CD14-positive monocyte (primary cell): ENCODE data around the gene MARVELD1. TPM values are rescaled to one million over a fixed set of nuclear protein-coding genes. Genes with fewer than 3 reads are reported as not detected.

Source experiments
- DNase-seq, 3 donors: peaks; one replicate each; pipeline ENCODE4 v3.0.0-alpha.2; 2011 to 2022
- H2AFZ ChIP-seq: 2 replicates; pipeline ENCODE4 v1.6.0; 2012; ENCODE audit warnings: mild to moderate bottlenecking, low read depth, low read length, inconsistent platforms; ENCODE audit not compliant: insufficient read depth, poor library complexity, severe bottlenecking
- H3K27ac ChIP-seq, 2 donors: 1 replicate in 1 of 2; 2 replicates in 1 of 2; pipeline ENCODE4 v1.5.1; 2012 to 2013; ENCODE audit warnings: low read length in 2 of 2, control low read depth in 1 of 2, inconsistent platforms in 1 of 2, low read depth in 1 of 2, mild to moderate bottlenecking in 1 of 2
- H3K27me3 ChIP-seq, 2 donors: one replicate each; pipeline versions ENCODE4 v1.6.0 to v1.6.1; 2011 to 2013; ENCODE audit warnings: low read length in 2 of 2; ENCODE audit not compliant: control insufficient read depth in 2 of 2, insufficient read depth in 2 of 2
- H3K36me3 ChIP-seq, 2 donors: replicated peaks in 1 of 2; 1 replicate in 1 of 2; 2 replicates in 1 of 2; pipeline versions ENCODE4 v1.5.1 to v1.6.1; 2012 to 2013; ENCODE audit warnings: low read length in 2 of 2, control low read depth in 1 of 2, inconsistent platforms in 1 of 2, mild to moderate bottlenecking in 1 of 2; ENCODE audit not compliant: insufficient read depth in 2 of 2, control insufficient read depth in 1 of 2
- H3K4me1 ChIP-seq, 2 donors: 1 replicate in 1 of 2; 2 replicates in 1 of 2; pipeline versions ENCODE4 v1.5.1 to v1.6.1; 2012 to 2013; ENCODE audit warnings: low read length in 2 of 2, control low read depth in 1 of 2, inconsistent platforms in 1 of 2, mild to moderate bottlenecking in 1 of 2, moderate library complexity in 1 of 2; ENCODE audit not compliant: insufficient read depth in 2 of 2, control insufficient read depth in 1 of 2
- H3K4me2 ChIP-seq: replicated peaks from 2 replicates; pipeline ENCODE3; 2012; ENCODE audit warnings: low read length, moderate library complexity, mild to moderate bottlenecking; ENCODE audit not compliant: poor library complexity, severe bottlenecking; ENCODE audit errors: extremely low read depth
- H3K4me3 ChIP-seq, 3 experiments: fragments of 200-600 bp in 1 of 3; sonication (generic) in 1 of 3; replicated peaks in 1 of 3; 1 replicate in 2 of 3; 2 replicates in 1 of 3; pipeline ENCODE4 v1.5.1; 2011 to 2013; ENCODE audit warnings: low read length in 3 of 3, mild to moderate bottlenecking in 3 of 3, control low read depth in 2 of 3, low read depth in 2 of 3, inconsistent platforms in 1 of 3, moderate library complexity in 1 of 3
- H3K79me2 ChIP-seq: 2 replicates; pipeline ENCODE4 v1.6.0; 2012; ENCODE audit warnings: mild to moderate bottlenecking, control low read depth, inconsistent platforms, low read length, moderate library complexity; ENCODE audit not compliant: insufficient read depth
- H3K9ac ChIP-seq: 2 replicates; pipeline ENCODE4 v1.6.0; 2017; ENCODE audit warnings: low read length, mild to moderate bottlenecking; ENCODE audit not compliant: insufficient read depth, poor library complexity, severe bottlenecking
- H3K9me3 ChIP-seq, 2 donors: replicated peaks in 1 of 2; 1 replicate in 1 of 2; 2 replicates in 1 of 2; pipeline versions ENCODE4 v1.5.1 to v1.6.1; 2012 to 2013; ENCODE audit warnings: low read length in 2 of 2, control low read depth in 1 of 2; ENCODE audit not compliant: control insufficient read depth in 1 of 2, insufficient read depth in 1 of 2
- H4K20me1 ChIP-seq: 2 replicates; pipeline ENCODE4 v1.6.0; 2012; ENCODE audit warnings: mild to moderate bottlenecking, low read length, control low read depth, moderate library complexity; ENCODE audit not compliant: insufficient read depth
- H3K27ac Mint-ChIP-seq, 7 donors: one replicate each; pipeline ENCODE4 v1.8.0; 2020; ENCODE audit warnings: mild to moderate bottlenecking in 7 of 7, mixed read lengths in 7 of 7, moderate library complexity in 6 of 7, inconsistent platforms in 2 of 7
- H3K27me3 Mint-ChIP-seq, 3 donors: one replicate each; pipeline ENCODE4 v1.8.0; 2021 to 2022; ENCODE audit warnings: low read depth in 3 of 3, mild to moderate bottlenecking in 3 of 3, mixed read lengths in 3 of 3, moderate library complexity in 3 of 3, inconsistent platforms in 1 of 3
- H3K36me3 Mint-ChIP-seq, 2 donors: one replicate each; pipeline ENCODE4 v1.8.0; 2020; ENCODE audit warnings: mixed read lengths in 2 of 2, inconsistent platforms in 1 of 2, mild to moderate bottlenecking in 1 of 2
- H3K4me1 Mint-ChIP-seq: one replicate; pipeline ENCODE4 v1.8.0; 2020; ENCODE audit warnings: mild to moderate bottlenecking, mixed read lengths
- H3K4me3 Mint-ChIP-seq, 2 donors: one replicate each; pipeline ENCODE4 v1.8.0; 2020; ENCODE audit warnings: mild to moderate bottlenecking in 2 of 2, mixed read lengths in 2 of 2, moderate library complexity in 1 of 2
- H3K9me3 Mint-ChIP-seq, 7 donors: one replicate each; pipeline ENCODE4 v1.8.0; 2020 to 2022; ENCODE audit warnings: mixed read lengths in 7 of 7, mild to moderate bottlenecking in 6 of 7, moderate library complexity in 6 of 7, inconsistent platforms in 2 of 7
- CTCF ChIP-seq: fragments of 200-600 bp; IDR thresholded peaks from one replicate; pipeline ENCODE4 v1.8.0; 2022; ENCODE audit warnings: antibody characterized with exemption, mild to moderate bottlenecking
- WGBS: methylation state at CpG from one replicate; pipeline ENCODE4 v1.1.5; 2013; ENCODE audit warnings: missing lambda C conversion rate; ENCODE audit not compliant: insufficient coverage; 5-methylcytosine and 5-hydroxymethylcytosine counted together
- intact Hi-C, 2 donors: fragments of 100-400 bp; cut with micrococcal nuclease; formaldehyde crosslinking; loops; one replicate each; pipeline versions ENCODE4 v1.15.0 to v1.15.1; 2023
- polyA plus RNA-seq, 3 donors: library from polyadenylated mRNA; depleted of rRNA in 1 of 3; unstranded in 2 of 3; stranded (reverse) in 1 of 3; fragments of 300-500 nt in 2 of 3; fragments of >200 nt in 1 of 3; fragmentation: Illumina TruSeq in 2 of 3; gene quantifications; 1 replicate in 2 of 3; 2 replicates in 1 of 3; pipeline ENCODE4 v1.2.3, GENCODE V29; 2012 to 2021

The MARVELD1 gene
- polyA plus RNA-seq, 3 donors, result 3.7 to 28.0 (median 9.2) TPM

GRCh38 chr10:97764519-97764931 is 51.0 kb downstream of the MARVELD1 start:
- Histone ChIP-seq H3K4me3 (no peak overlapping the region), H3K4me1 (peaks cover 0 to 3% of the 10 kb centered on the region in 2 donors), H3K79me2 (no peaks in the 10 kb centered on the region), H3K9me3 (no peaks in the 10 kb centered on the region), H2AFZ (no peak overlapping the region), H3K9ac (no peak overlapping the region), H3K4me2 (no peak overlapping the region), H3K27me3 (no peaks in the 10 kb centered on the region), H4K20me1 (no peaks in the 10 kb centered on the region), H3K27ac (no peak overlapping the region), H3K36me3 (peaks cover 31 to 33% of the 10 kb centered on the region in 2 donors)
- Mint-ChIP-seq H3K27me3 (peaks cover 1 to 8% (median 2%) of the 10 kb centered on the region in 3 donors), H3K4me3 (no peak overlapping the region), H3K4me1 (peaks cover 9% of the 10 kb centered on the region), H3K36me3 (peaks cover 27 to 30% of the 10 kb centered on the region in 2 donors), H3K9me3 (peaks cover 0 to 1% (median 0%) of the 10 kb centered on the region in 7 donors), H3K27ac (peak overlapping the region in 3 of 7 donors; percentile 27 to 39 (median 33))
- intact Hi-C loops, result no loop called here
- no peak for DNase-seq
- WGBS, result 89% methylated on average over 3 of the region's 7 CpGs
- TF ChIP-seq CTCF, result no peak

GRCh38 chr10:97765201-97765600 is 51.7 kb downstream of the MARVELD1 start:
- H3K4me2 ChIP-seq, result no peak overlapping the region
- 96% methylated on average over 15 of the region's 15 CpGs for WGBS
- H3K36me3 Mint-ChIP-seq, result peaks cover 20 to 23% of the 10 kb centered on the region in 2 donors
- H3K9ac ChIP-seq, result no peak overlapping the region
- peaks cover 0 to 1% (median 0%) of the 10 kb centered on the region in 7 donors for H3K9me3 Mint-ChIP-seq
- peaks cover under 1 to 1% of the 10 kb centered on the region in 2 donors for H3K27me3 ChIP-seq
- no peaks in the 10 kb centered on the region for H3K9me3 ChIP-seq
- H3K27ac Mint-ChIP-seq, result no peak overlapping the region
- peaks cover 5 to 14% (median 9%) of the 10 kb centered on the region in 3 donors for H3K27me3 Mint-ChIP-seq
- H3K36me3 ChIP-seq, result peaks cover 24 to 26% of the 10 kb centered on the region in 2 donors
- H3K4me1 Mint-ChIP-seq, result peaks cover 16% of the 10 kb centered on the region
- intact Hi-C loops, result no loop called here
- no peak overlapping the region for H3K27ac ChIP-seq
- no peak overlapping the region for H3K4me3 ChIP-seq
- H4K20me1 ChIP-seq, result no peaks in the 10 kb centered on the region
- TF ChIP-seq CTCF, result no peak
- H3K4me3 Mint-ChIP-seq, result no peak overlapping the region
- peaks cover 0 to 6% of the 10 kb centered on the region in 2 donors for H3K4me1 ChIP-seq
- DNase-seq, result no peak
- H3K79me2 ChIP-seq, result no peaks in the 10 kb centered on the region
- H2AFZ ChIP-seq, result no peak overlapping the region
